ENCODE measurements around the gene TMEM168. TPM values are rescaled to one million over a fixed set of nuclear protein-coding genes. Genes with fewer than 3 reads are reported as not detected.

The TMEM168 gene
- total RNA-seq, 1 donor from 2014 or later = 13.8 TPM

DNA sequence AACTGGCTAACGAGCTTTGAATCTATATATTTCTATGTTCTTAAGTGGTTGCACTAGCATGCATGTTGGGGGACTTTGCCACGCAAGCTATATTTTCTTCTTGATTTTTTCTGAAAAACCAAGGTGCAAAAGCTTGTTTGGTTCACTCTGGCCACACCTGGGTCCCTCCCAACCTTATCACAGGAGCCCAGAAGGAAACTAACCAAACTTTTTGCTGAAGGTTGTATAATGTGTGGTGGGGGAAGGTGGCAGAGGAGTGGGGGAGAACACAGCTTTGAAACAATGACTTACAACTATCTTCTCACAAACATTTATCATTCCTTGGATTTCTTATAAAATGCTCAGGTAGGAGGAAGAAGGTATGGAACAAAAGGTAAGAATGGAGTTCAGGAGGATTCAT is 75.3 kb downstream of the TMEM168 start:
- no peaks in the 10 kb centered on the region for H3K27me3 Mint-ChIP-seq (ENCODE audit: unreplicated experiment)
- TF ChIP-seq, protein P1, sequence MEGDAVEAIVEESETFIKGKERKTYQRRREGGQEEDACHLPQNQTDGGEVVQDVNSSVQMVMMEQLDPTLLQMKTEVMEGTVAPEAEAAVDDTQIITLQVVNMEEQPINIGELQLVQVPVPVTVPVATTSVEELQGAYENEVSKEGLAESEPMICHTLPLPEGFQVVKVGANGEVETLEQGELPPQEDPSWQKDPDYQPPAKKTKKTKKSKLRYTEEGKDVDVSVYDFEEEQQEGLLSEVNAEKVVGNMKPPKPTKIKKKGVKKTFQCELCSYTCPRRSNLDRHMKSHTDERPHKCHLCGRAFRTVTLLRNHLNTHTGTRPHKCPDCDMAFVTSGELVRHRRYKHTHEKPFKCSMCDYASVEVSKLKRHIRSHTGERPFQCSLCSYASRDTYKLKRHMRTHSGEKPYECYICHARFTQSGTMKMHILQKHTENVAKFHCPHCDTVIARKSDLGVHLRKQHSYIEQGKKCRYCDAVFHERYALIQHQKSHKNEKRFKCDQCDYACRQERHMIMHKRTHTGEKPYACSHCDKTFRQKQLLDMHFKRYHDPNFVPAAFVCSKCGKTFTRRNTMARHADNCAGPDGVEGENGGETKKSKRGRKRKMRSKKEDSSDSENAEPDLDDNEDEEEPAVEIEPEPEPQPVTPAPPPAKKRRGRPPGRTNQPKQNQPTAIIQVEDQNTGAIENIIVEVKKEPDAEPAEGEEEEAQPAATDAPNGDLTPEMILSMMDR (IDR thresholded peaks at IDR 0.05; ENCODE audit: partially characterized antibody, unreplicated experiment) = no peak
- no peak overlapping the region for H3K27ac Mint-ChIP-seq (ENCODE audit: unreplicated experiment)
- no peaks in the 10 kb centered on the region for H3K36me3 Mint-ChIP-seq (ENCODE audit: unreplicated experiment)
- no peaks in the 10 kb centered on the region for H3K4me1 Mint-ChIP-seq (ENCODE audit: low read depth, unreplicated experiment)
- no peak overlapping the region for H3K4me3 Mint-ChIP-seq (ENCODE audit: unreplicated experiment)
- H3K9me3 Mint-ChIP-seq (ENCODE audit: unreplicated experiment) = no peaks in the 10 kb centered on the region
- DNase-seq = no peak

Measured in glutamatergic neuron (in vitro differentiated cells).